H1 (cell line): ENCODE measurements around the gene MAFG. TPM values are rescaled to one million over a fixed set of nuclear protein-coding genes. Genes with fewer than 3 reads are reported as not detected.
A peak's percentile ranks its signal among the peaks of the same experiment; 100 is the strongest.

ENCODE experiments used
- CTCF ChIA-PET: fragments of 300-600 bp; sonication (Branson Sonifier 250); formaldehyde crosslinking; loops from one replicate; lab custom pipeline; 2021; ENCODE audit not compliant: partially characterized antibody; lab: Charles Lee
- POLR2A ChIA-PET: fragments of 300-600 bp; sonication (Branson Sonifier 250); formaldehyde crosslinking; loops from one replicate; lab custom pipeline; 2021; ENCODE audit warnings: inconsistent platforms; ENCODE audit not compliant: partially characterized antibody; lab: Charles Lee
- DNase-seq, 2 experiments: peaks; one replicate each; pipeline versions ENCODE4 v3.0.0 to v3.0.0-alpha.2; 2010 to 2022; ENCODE audit warnings: low spot score in 2 of 2, low read depth in 1 of 2, mixed read lengths in 1 of 2
- FAIRE-seq: peaks from 2 replicates; lab custom pipeline; 2011; peaks lifted over from hg19 to GRCh38; lab: Jason Lieb, UNC
- H2AFZ ChIP-seq: 2 replicates; pipeline ENCODE4 v1.8.1; 2012; ENCODE audit warnings: low read length, inconsistent platforms
- H2AK5ac ChIP-seq: 2 replicates; pipeline ENCODE4 v1.6.1; 2013; ENCODE audit warnings: low read depth, low read length
- H2BK120ac ChIP-seq: replicated peaks from 2 replicates; pipeline ENCODE3; 2013; ENCODE audit warnings: low read depth, low read length, inconsistent platforms
- H2BK12ac ChIP-seq: 2 replicates; pipeline ENCODE4 v1.6.1; 2013; ENCODE audit warnings: low read depth, low read length
- H2BK15ac ChIP-seq: 2 replicates; pipeline ENCODE4 v1.6.1; 2013; ENCODE audit warnings: low read length
- H2BK20ac ChIP-seq: 2 replicates; pipeline ENCODE4 v1.6.1; 2013; ENCODE audit warnings: low read length
- H2BK5ac ChIP-seq: 2 replicates; pipeline ENCODE4 v1.6.1; 2013; ENCODE audit warnings: low read depth, low read length
- H3K14ac ChIP-seq: 2 replicates; pipeline ENCODE4 v1.6.1; 2013; ENCODE audit warnings: inconsistent platforms; ENCODE audit not compliant: insufficient read length
- H3K18ac ChIP-seq: 2 replicates; pipeline ENCODE4 v1.6.1; 2013; ENCODE audit warnings: low read length; ENCODE audit errors: extremely low read depth
- H3K23ac ChIP-seq: 2 replicates; pipeline ENCODE4 v1.6.1; 2013; ENCODE audit warnings: inconsistent platforms; ENCODE audit not compliant: insufficient read length
- H3K23me2 ChIP-seq: 2 replicates; pipeline ENCODE4 v1.6.1; 2013; ENCODE audit warnings: low read depth, low read length
- H3K27ac ChIP-seq: 2 replicates; pipeline ENCODE4 v1.6.1; 2011; ENCODE audit warnings: low read depth, low read length, inconsistent platforms
- H3K27me3 ChIP-seq, 4 experiments: replicated peaks in 1 of 4; 1 replicate in 1 of 4; 2 replicates in 3 of 4; pipeline versions ENCODE4 v1.6.1 to v1.8.1; 2011 to 2013; ENCODE audit warnings: low read length in 3 of 4, mild to moderate bottlenecking in 3 of 4, inconsistent platforms in 2 of 4, mixed read lengths in 2 of 4, moderate library complexity in 1 of 4; ENCODE audit not compliant: control insufficient read depth in 3 of 4, insufficient read depth in 3 of 4; ENCODE audit errors: extremely low read depth in 1 of 4
- H3K36me3 ChIP-seq, 4 experiments: 2 replicates each; pipeline versions ENCODE4 v1.6.1 to v1.8.1; 2011 to 2013; ENCODE audit warnings: mild to moderate bottlenecking in 4 of 4, low read length in 3 of 4, moderate library complexity in 2 of 4, control low read depth in 1 of 4, inconsistent platforms in 1 of 4; ENCODE audit not compliant: insufficient read depth in 4 of 4, control insufficient read depth in 2 of 4
- H3K4ac ChIP-seq: replicated peaks from 2 replicates; pipeline ENCODE3; 2013; ENCODE audit warnings: low read length, low read depth, mixed read lengths, inconsistent platforms; ENCODE audit not compliant: insufficient read length
- H3K4me1 ChIP-seq, 4 experiments: replicated peaks in 1 of 4; 1 replicate in 1 of 4; 2 replicates in 3 of 4; pipeline versions ENCODE4 v1.6.1 to v1.8.1; 2011 to 2013; ENCODE audit warnings: low read length in 3 of 4, inconsistent platforms in 2 of 4, mixed read lengths in 1 of 4; ENCODE audit not compliant: insufficient read depth in 4 of 4, control insufficient read depth in 3 of 4
- H3K4me2 ChIP-seq, 2 experiments: 2 replicates each; pipeline versions ENCODE4 v1.6.1 to v1.8.1; 2011 to 2013; ENCODE audit warnings: low read depth in 2 of 2, low read length in 2 of 2, control low read depth in 1 of 2, inconsistent platforms in 1 of 2, mild to moderate bottlenecking in 1 of 2; ENCODE audit not compliant: insufficient read depth in 1 of 2
- H3K4me3 ChIP-seq, 4 experiments: fragments of 200-600, 300-600 bp in 1 of 4; sonication (generic), shearing (Covaris generic), sonication (Bioruptor Twin) in 1 of 4; 2 replicates each; pipeline versions ENCODE4 v1.5.1 to v1.8.1; 2011 to 2016; ENCODE audit warnings: low read length in 4 of 4, low read depth in 3 of 4, control low read depth in 2 of 4, inconsistent platforms in 2 of 4, mild to moderate bottlenecking in 2 of 4, mixed read lengths in 1 of 4, moderate library complexity in 1 of 4; ENCODE audit not compliant: insufficient read depth in 2 of 4; ENCODE audit errors: extremely low read depth in 1 of 4
- H3K56ac ChIP-seq: replicated peaks from 2 replicates; pipeline ENCODE3; 2013; ENCODE audit warnings: low read depth, mild to moderate bottlenecking, mixed read lengths, low read length, inconsistent platforms; ENCODE audit not compliant: insufficient read length
- H3K79me1 ChIP-seq: 2 replicates; pipeline ENCODE4 v1.6.1; 2013; ENCODE audit warnings: low read depth, low read length, control low read depth
- H3K79me2 ChIP-seq, 2 experiments: 2 replicates each; pipeline versions ENCODE4 v1.6.1 to v1.8.1; 2012 to 2013; ENCODE audit warnings: low read length in 2 of 2, mild to moderate bottlenecking in 2 of 2, inconsistent platforms in 1 of 2; ENCODE audit not compliant: insufficient read depth in 2 of 2, control insufficient read depth in 1 of 2
- H3K9ac ChIP-seq, 4 experiments: replicated peaks in 1 of 4; 1 replicate in 1 of 4; 2 replicates in 3 of 4; pipeline versions ENCODE4 v1.6.1 to v1.8.1; 2011 to 2013; ENCODE audit warnings: low read depth in 3 of 4, low read length in 3 of 4, control low read depth in 2 of 4, mild to moderate bottlenecking in 2 of 4, moderate library complexity in 2 of 4, inconsistent platforms in 1 of 4; ENCODE audit errors: extremely low read depth in 1 of 4
- H3K9me3 ChIP-seq, 2 experiments: 2 replicates each; pipeline versions ENCODE4 v1.6.1 to v1.8.1; 2012 to 2013; ENCODE audit warnings: mild to moderate bottlenecking in 2 of 2, moderate library complexity in 2 of 2, control low read depth in 1 of 2, inconsistent platforms in 1 of 2, low read depth in 1 of 2, low read length in 1 of 2, mixed read lengths in 1 of 2; ENCODE audit not compliant: insufficient read depth in 2 of 2
- H4K20me1 ChIP-seq, 2 experiments: replicated peaks in 1 of 2; 2 replicates each; pipeline versions ENCODE3 to v1.8.1; 2011 to 2013; ENCODE audit warnings: inconsistent platforms in 2 of 2, low read length in 2 of 2, mild to moderate bottlenecking in 1 of 2; ENCODE audit not compliant: insufficient read depth in 2 of 2, control insufficient read depth in 1 of 2
- H4K5ac ChIP-seq: 2 replicates; pipeline ENCODE4 v1.6.1; 2013; ENCODE audit warnings: low read length, low read depth, mixed read lengths, inconsistent platforms; ENCODE audit not compliant: insufficient read length
- H4K8ac ChIP-seq: 2 replicates; pipeline ENCODE4 v1.8.0; 2013; ENCODE audit warnings: mild to moderate bottlenecking, moderate library complexity, low read length, inconsistent platforms; ENCODE audit not compliant: insufficient read depth; ENCODE audit errors: extremely low read depth
- H4K91ac ChIP-seq: replicated peaks from 2 replicates; pipeline ENCODE3; 2013; ENCODE audit warnings: low read length, mixed read lengths, inconsistent platforms; ENCODE audit not compliant: insufficient read length
- EGR1 ChIP-seq: IDR thresholded peaks from 2 replicates; pipeline ENCODE4 v1.6.1; 2011; ENCODE audit warnings: low read depth, low read length, borderline replicate concordance
- POLR2A ChIP-seq, 2 experiments: IDR thresholded peaks; 1 replicate in 1 of 2; 2 replicates in 1 of 2; pipeline ENCODE4 v1.6.1; 2011; ENCODE audit warnings: low read depth in 2 of 2, low read length in 2 of 2, mild to moderate bottlenecking in 2 of 2; ENCODE audit errors: control extremely low read depth in 1 of 2
- TEAD4 ChIP-seq: IDR thresholded peaks from 2 replicates; pipeline ENCODE4 v1.6.1; 2012; ENCODE audit warnings: low read depth, low read length, inconsistent platforms, mixed read lengths
- WGBS, 2 experiments: shearing (Covaris generic) in 1 of 2; methylation state at CpG; one replicate each; pipeline versions ENCODE4 v1.1.6 to v1.1.7; 2013 to 2015; ENCODE audit warnings: low lambda C conversion rate in 2 of 2, mixed read lengths in 2 of 2, inconsistent platforms in 1 of 2, low coverage in 1 of 2, missing lambda C conversion rate in 1 of 2; ENCODE audit not compliant: insufficient replicate concordance in 2 of 2, insufficient coverage in 1 of 2, insufficient read length in 1 of 2; ENCODE audit errors: extremely low coverage in 1 of 2, missing lambda C conversion rate in 1 of 2; 5-methylcytosine and 5-hydroxymethylcytosine counted together
- polyA plus RNA-seq, 7 experiments: library from polyadenylated mRNA; depleted of rRNA in 3 of 7; stranded (reverse) in 5 of 7; unstranded in 2 of 7; fragments of >200 nt in 5 of 7; fragments of 200-250 nt in 2 of 7; gene quantifications; 1 replicate in 5 of 7; 2 replicates in 1 of 7; 4 replicates in 1 of 7; pipeline versions ENCODE4 v1.2.1 to v1.2.3, GENCODE V29; 2011 to 2013; ENCODE audit warnings: missing spikeins in 2 of 7, mixed read lengths in 2 of 7
- total RNA-seq: library from RNA; stranded (reverse); fragmentation: NEBNext Ultra II Directional; extraction: Animal tissue kit (Norgen Biotek cat#: 25700); gene quantifications from 2 replicates; pipeline ENCODE4 v1.2.1, GENCODE V29; 2021

The MAFG gene
- total and polyA plus RNA-seq, 2 of the 8 experiments (the other 6 are each of a cell fraction or from before 2014, with no cell fraction given), result 25.5 to 26.9 TPM

GRCh38 chr17:81870981-81871386 is 56.6 kb downstream of the MAFG start, which contains the start of gene ARHGDIA:
Gene ARHGDIA (minus strand): TSS chr17:81871337. CDS start chr17:81869930, 1,407 bp downstream.
- Histone ChIP-seq H3K4ac (peak within 1 kb of the TSS; percentile 92), H3K79me2 (peaks cover 3 to 4% of the 10 kb centered on the region in 2 experiments; a peak in 2 of 4 replicates), H3K36me3 (peaks cover 0 to 6% (median 3%) of the 10 kb centered on the region in 4 experiments; a peak in 2 of 8 replicates), H3K9ac (peak within 1 kb of the TSS; percentile 28 to 86 (median 82)), H3K4me3 (peak within 1 kb of the TSS; percentile 63 to 88 (median 76)), H3K18ac (peak within 1 kb of the TSS; percentile 88), H2BK5ac (peak within 1 kb of the TSS; percentile 82; the same call in 1 of the 2 replicates), H3K27ac (peak within 1 kb of the TSS; percentile 82; the same call in 1 of the 2 replicates), H4K8ac (peak within 1 kb of the TSS; percentile 96), H2BK120ac (no peak within 1 kb of the TSS), H3K27me3 (no peaks in the 10 kb centered on the region), H2BK15ac (no peak within 1 kb of the TSS), H3K4me1 (peaks cover 0 to 31% (median 21%) of the 10 kb centered on the region in 4 experiments; a peak in 6 of 7 replicates), H4K20me1 (peaks cover 5 to 22% of the 10 kb centered on the region in 2 experiments), H3K23ac (no peak within 1 kb of the TSS), H4K5ac (peak within 1 kb of the TSS; percentile 63), H3K14ac (no peak within 1 kb of the TSS), H3K4me2 (peak within 1 kb of the TSS; percentile 75 to 76), H2BK20ac (no peak within 1 kb of the TSS), H3K56ac (peak within 1 kb of the TSS; percentile 77), H3K23me2 (peaks cover 12% of the 10 kb centered on the region; the same call in 1 of the 2 replicates), H3K79me1 (peaks cover 2% of the 10 kb centered on the region; the same call in 1 of the 2 replicates), H3K9me3 (no peaks in the 10 kb centered on the region), H4K91ac (peak within 1 kb of the TSS; percentile 98), H2AK5ac (0 out of 2 replicates have a peak within 1 kb of the TSS, but pooled peaks have one; percentile 43), H2BK12ac (0 out of 2 replicates have a peak within 1 kb of the TSS, but pooled peaks have one; percentile 31), H2AFZ (no peak within 1 kb of the TSS)
- WGBS, 2 experiments, result 10% methylated on average over 6 of the region's 64 CpGs; no CpG with 5 or more reads in 1 of the 2 experiments
- CTCF ChIA-PET, result interaction anchor here (1.1 to 2.9 kb wide), 7 partner anchors 14 to 169 kb away, joined by 3 to 24 read pairs (median 3); partner anchors contain the start of gene SIRT7
- POLR2A ChIA-PET, result interaction anchor here (0.7 to 6.6 kb wide), 8 partner anchors 11 to 428 kb away, joined by 3 to 41 read pairs (median 13); partner anchors contain the start of genes MCRIP1, MRPL12 and P4HB
- TF ChIP-seq EGR1 (0 out of 2 replicates have a peak, but pooled peaks have one; percentile 4), TEAD4 (no peak), POLR2A (IDR thresholded peaks at IDR 0.05; ENCODE audit: control extremely low read depth in 1 of 2, low read depth in 2 of 2, low read length in 2 of 2) (peak in 1 of 2 experiments; percentile 45; a peak in 1 of 3 replicates)
- FAIRE-seq (no peak), DNase-seq (no peak)
